ENCODE data around the gene CLCN6. TPM values are rescaled to one million over a fixed set of nuclear protein-coding genes. Genes with fewer than 3 reads are reported as not detected.
A peak's percentile ranks its signal among the peaks of the same experiment; 100 is the strongest.

Gene CLCN6
- total and polyA plus RNA-seq, 2 of the 8 experiments (the other 6 are each of a cell fraction or from before 2014, with no cell fraction given): 15.7 to 26.0 TPM

DNA sequence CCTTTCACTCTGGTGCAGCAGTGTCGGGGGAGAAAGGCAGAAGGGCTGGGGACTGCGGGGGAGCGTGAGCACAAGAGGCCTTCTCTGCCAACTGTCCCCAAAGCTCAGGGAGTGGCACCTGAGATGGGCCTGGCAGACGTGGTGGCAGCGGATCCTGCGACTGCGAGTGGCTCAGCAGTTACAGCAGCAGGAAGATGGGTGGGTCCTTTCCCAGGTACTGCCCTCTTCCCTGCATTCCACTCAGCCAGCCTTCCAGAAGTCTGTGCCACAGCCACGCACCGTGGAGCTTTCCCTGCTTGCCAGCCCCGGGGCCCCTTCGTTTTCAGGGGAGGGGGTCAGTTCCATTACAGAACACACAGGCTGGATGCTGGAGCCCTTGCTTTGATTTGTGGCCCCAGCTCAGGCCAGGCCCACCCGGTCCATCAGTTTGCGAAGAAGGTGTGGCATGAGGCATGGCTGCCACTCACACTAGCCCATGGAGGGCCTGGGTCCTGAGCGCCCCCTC, 17.4 kb upstream of the CLCN6 start:
- no peak overlapping the region for H3K4me3 ChIP-seq (ENCODE audit: extremely low read depth in 1 of 4, insufficient read depth in 2 of 4, low read depth in 3 of 4, low read length in 4 of 4)
- peak overlapping the region; percentile 99; the same call in 1 of the 2 replicates for H2BK5ac ChIP-seq (ENCODE audit: low read depth, low read length)
- peak overlapping the region; percentile 72 for H3K4ac ChIP-seq (replicated peaks; ENCODE audit: insufficient read length, low read depth, low read length)
- DNase-seq (ENCODE audit: low read depth in 1 of 2, low spot score in 2 of 2) (no peak), FAIRE-seq (no peak)
- no peak overlapping the region for H4K5ac ChIP-seq (ENCODE audit: insufficient read length, low read depth, low read length)
- H2BK12ac ChIP-seq (ENCODE audit: low read depth, low read length): peak overlapping the region; percentile 97; the same call in 1 of the 2 replicates
- H3K27ac ChIP-seq (ENCODE audit: low read depth, low read length): peak overlapping the region; percentile 35; the same call in 1 of the 2 replicates
- H3K56ac ChIP-seq (replicated peaks; ENCODE audit: insufficient read length, low read depth, low read length): no peak overlapping the region
- H2AFZ ChIP-seq (ENCODE audit: low read length): no peak overlapping the region
- no peaks in the 10 kb centered on the region for H3K79me1 ChIP-seq (ENCODE audit: low read depth, low read length)
- H3K27me3 ChIP-seq (replicated peaks in 1 of 4; ENCODE audit: control insufficient read depth in 3 of 4, extremely low read depth in 1 of 4, insufficient read depth in 3 of 4, low read length in 3 of 4): no peaks in the 10 kb centered on the region
- CTCF ChIA-PET (ENCODE audit: partially characterized antibody): interaction anchor here (0.9 to 5.4 kb wide), 6 partner anchors 8 to 104 kb away, joined by 3 to 49 read pairs (median 6); no protein-coding TSS in a partner anchor
- no peak overlapping the region; the same call in 1 of the 2 replicates for H2AK5ac ChIP-seq (ENCODE audit: low read depth, low read length)
- 91% methylated on average over 14 of the region's 14 CpGs; no CpG with 5 or more reads in 1 of the 2 experiments for WGBS, 2 experiments (ENCODE audit: extremely low coverage in 1 of 2, insufficient coverage in 1 of 2, insufficient read length in 1 of 2, insufficient replicate concordance in 2 of 2, low coverage in 1 of 2, low lambda C conversion rate in 2 of 2, missing lambda C conversion rate in 1 of 2)
- no peak overlapping the region for H2BK120ac ChIP-seq (replicated peaks; ENCODE audit: low read depth, low read length)
- no peak overlapping the region for H2BK15ac ChIP-seq (ENCODE audit: low read length)
- no peaks in the 10 kb centered on the region for H3K79me2 ChIP-seq (ENCODE audit: control insufficient read depth in 1 of 2, insufficient read depth in 2 of 2, low read length in 2 of 2)
- no peak overlapping the region; the same call in 1 of the 2 replicates for H4K8ac ChIP-seq (ENCODE audit: extremely low read depth, insufficient read depth, low read length)
- POLR2A ChIA-PET (ENCODE audit: partially characterized antibody): interaction anchor here (0.8 to 3.0 kb wide), 11 partner anchors 9 to 168 kb away, joined by 3 to 27 read pairs (median 4); partner anchors contain the start of gene AGTRAP
- no peak overlapping the region for H3K23ac ChIP-seq (ENCODE audit: insufficient read length)
- H4K91ac ChIP-seq (replicated peaks; ENCODE audit: insufficient read length, low read length): no peak overlapping the region
- no peak overlapping the region for H3K14ac ChIP-seq (ENCODE audit: insufficient read length)
- H2BK20ac ChIP-seq (ENCODE audit: low read length): no peak overlapping the region
- H3K9me3 ChIP-seq (ENCODE audit: insufficient read depth in 2 of 2, low read depth in 1 of 2, low read length in 1 of 2): no peaks in the 10 kb centered on the region
- H3K9ac ChIP-seq (replicated peaks in 1 of 4; ENCODE audit: extremely low read depth in 1 of 4, low read depth in 3 of 4, low read length in 3 of 4): no peak overlapping the region
- H3K4me1 ChIP-seq (replicated peaks in 1 of 4; ENCODE audit: control insufficient read depth in 3 of 4, insufficient read depth in 4 of 4, low read length in 3 of 4): peaks cover 7 to 34% (median 25%) of the 10 kb centered on the region in 4 experiments
- H3K36me3 ChIP-seq (ENCODE audit: control insufficient read depth in 2 of 4, insufficient read depth in 4 of 4, low read length in 3 of 4): peaks cover 0 to 11% (median 5%) of the 10 kb centered on the region in 4 experiments; a peak in 3 of 8 replicates
- no peaks in the 10 kb centered on the region for H3K23me2 ChIP-seq (ENCODE audit: low read depth, low read length)
- H3K4me2 ChIP-seq (ENCODE audit: insufficient read depth in 1 of 2, low read depth in 2 of 2, low read length in 2 of 2): no peak overlapping the region
- peaks cover 0 to 3% of the 10 kb centered on the region in 2 experiments for H4K20me1 ChIP-seq (replicated peaks in 1 of 2; ENCODE audit: control insufficient read depth in 1 of 2, insufficient read depth in 2 of 2, low read length in 2 of 2)
- no peak overlapping the region for H3K18ac ChIP-seq (ENCODE audit: extremely low read depth, low read length)
- TF ChIP-seq HDAC2 (IDR thresholded peaks at IDR 0.05; ENCODE audit: borderline replicate concordance in 1 of 2, low read depth in 2 of 2, low read length in 2 of 2) (no peak), ASH2L (IDR thresholded peaks at IDR 0.05; ENCODE audit: low read length) (no peak), POLR2AphosphoS5 (IDR thresholded peaks at IDR 0.05; ENCODE audit: low read depth, low read length) (no peak), HDAC6 (IDR thresholded peaks at IDR 0.05; ENCODE audit: low read depth, low read length) (no peak), YY1 (IDR thresholded peaks at IDR 0.05; ENCODE audit: low read depth, low read length) (no peak), ZNF274 (IDR thresholded peaks at IDR 0.05; ENCODE audit: borderline replicate concordance, extremely low read depth, low read length) (no peak), CTBP2 (IDR thresholded peaks at IDR 0.05; ENCODE audit: borderline replicate concordance, insufficient read depth, insufficient read length, low read length) (no peak)
- TF ChIP-seq, protein P1, sequence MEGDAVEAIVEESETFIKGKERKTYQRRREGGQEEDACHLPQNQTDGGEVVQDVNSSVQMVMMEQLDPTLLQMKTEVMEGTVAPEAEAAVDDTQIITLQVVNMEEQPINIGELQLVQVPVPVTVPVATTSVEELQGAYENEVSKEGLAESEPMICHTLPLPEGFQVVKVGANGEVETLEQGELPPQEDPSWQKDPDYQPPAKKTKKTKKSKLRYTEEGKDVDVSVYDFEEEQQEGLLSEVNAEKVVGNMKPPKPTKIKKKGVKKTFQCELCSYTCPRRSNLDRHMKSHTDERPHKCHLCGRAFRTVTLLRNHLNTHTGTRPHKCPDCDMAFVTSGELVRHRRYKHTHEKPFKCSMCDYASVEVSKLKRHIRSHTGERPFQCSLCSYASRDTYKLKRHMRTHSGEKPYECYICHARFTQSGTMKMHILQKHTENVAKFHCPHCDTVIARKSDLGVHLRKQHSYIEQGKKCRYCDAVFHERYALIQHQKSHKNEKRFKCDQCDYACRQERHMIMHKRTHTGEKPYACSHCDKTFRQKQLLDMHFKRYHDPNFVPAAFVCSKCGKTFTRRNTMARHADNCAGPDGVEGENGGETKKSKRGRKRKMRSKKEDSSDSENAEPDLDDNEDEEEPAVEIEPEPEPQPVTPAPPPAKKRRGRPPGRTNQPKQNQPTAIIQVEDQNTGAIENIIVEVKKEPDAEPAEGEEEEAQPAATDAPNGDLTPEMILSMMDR (IDR thresholded peaks at IDR 0.05; ENCODE audit: control extremely low read depth in 1 of 3, insufficient read depth in 1 of 3, low read depth in 1 of 3, low read length in 3 of 3): no peak
- TF ChIP-seq, protein P2, sequence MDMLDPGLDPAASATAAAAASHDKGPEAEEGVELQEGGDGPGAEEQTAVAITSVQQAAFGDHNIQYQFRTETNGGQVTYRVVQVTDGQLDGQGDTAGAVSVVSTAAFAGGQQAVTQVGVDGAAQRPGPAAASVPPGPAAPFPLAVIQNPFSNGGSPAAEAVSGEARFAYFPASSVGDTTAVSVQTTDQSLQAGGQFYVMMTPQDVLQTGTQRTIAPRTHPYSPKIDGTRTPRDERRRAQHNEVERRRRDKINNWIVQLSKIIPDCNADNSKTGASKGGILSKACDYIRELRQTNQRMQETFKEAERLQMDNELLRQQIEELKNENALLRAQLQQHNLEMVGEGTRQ (IDR thresholded peaks at IDR 0.05; ENCODE audit: low read length): no peak
